ENCODE results near the gene FGD2. TPM values are rescaled to one million over a fixed set of nuclear protein-coding genes. Genes with fewer than 3 reads are reported as not detected.

Gene FGD2
- total RNA-seq, 2 donors from 2014 or later: 5.3 to 8.3 TPM

DNA sequence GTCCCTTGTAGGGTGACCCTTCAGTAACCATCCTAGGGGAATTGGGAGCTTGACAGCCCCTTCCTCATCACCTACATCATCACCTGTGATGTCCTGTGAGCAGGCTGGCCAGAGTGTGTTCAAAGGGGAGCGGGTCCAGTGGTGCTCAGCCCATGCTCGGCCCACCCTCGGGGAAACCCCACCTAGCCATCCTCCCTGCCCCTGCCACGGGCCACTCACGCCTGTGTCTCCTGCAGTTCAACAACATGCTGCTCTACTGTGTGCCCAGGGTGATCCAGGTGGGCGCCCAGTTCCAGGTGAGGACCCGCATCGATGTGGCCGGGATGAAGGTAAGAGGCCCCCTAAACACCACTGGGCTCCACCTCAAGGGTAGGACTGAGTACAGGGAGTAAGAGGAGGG lies 10.1 kb downstream of the FGD2 start:
- Mint-ChIP-seq H3K9me3 (no peaks in the 10 kb centered on the region), H3K36me3 (ENCODE audit: low read depth) (no peaks in the 10 kb centered on the region), H3K4me1 (peaks cover 16% of the 10 kb centered on the region), H3K4me3 (no peak overlapping the region), H3K27ac (peak overlapping the region; percentile 12), H3K27me3 (no peaks in the 10 kb centered on the region)
- no peak for ATAC-seq (replicated peaks)

GRCh38 chr6:37016995-37017394 lies 11.5 kb downstream of the FGD2 start:
- Mint-ChIP-seq H3K36me3 (ENCODE audit: low read depth) (no peaks in the 10 kb centered on the region), H3K9me3 (no peaks in the 10 kb centered on the region), H3K4me3 (no peak overlapping the region), H3K4me1 (peaks cover 26% of the 10 kb centered on the region), H3K27ac (no peak overlapping the region), H3K27me3 (no peaks in the 10 kb centered on the region)
- no peak for ATAC-seq (replicated peaks)

DNA sequence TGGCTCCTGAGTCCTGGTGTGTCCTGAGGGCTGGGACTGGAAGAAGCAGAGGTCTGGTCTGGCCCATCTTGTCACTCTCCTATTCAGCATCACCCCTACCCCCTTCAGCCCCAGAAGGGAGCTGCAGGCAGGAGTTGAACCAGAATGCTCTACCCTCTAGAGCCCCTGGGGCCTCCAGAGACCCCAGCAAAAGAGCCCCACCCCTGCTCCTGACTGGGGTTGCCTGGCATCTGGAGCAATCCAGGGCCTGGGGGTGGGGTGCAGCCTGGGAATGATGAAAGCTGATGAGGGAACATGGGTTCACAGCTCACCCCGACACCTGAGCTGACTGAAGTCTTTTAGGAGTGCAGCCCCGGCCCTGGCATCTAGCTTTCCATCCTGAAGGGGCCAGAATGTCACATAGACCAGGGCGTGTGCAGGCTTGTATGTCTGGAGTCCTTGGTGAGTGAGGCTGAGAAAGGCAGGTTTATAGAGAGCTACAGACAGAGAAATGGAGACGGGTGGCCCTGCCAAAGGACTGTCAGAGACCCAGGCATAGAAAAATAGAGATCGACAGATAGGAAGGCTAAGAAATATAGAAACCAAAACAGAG lies 12.2 kb downstream of the FGD2 start:
- no peaks in the 10 kb centered on the region for H3K36me3 Mint-ChIP-seq (ENCODE audit: low read depth)
- H3K9me3 Mint-ChIP-seq: no peaks in the 10 kb centered on the region
- no peaks in the 10 kb centered on the region for H3K27me3 Mint-ChIP-seq
- ATAC-seq (replicated peaks): no peak
- H3K4me3 Mint-ChIP-seq: peak overlapping the region; percentile 44
- peaks cover 31% of the 10 kb centered on the region for H3K4me1 Mint-ChIP-seq
- peak overlapping the region; percentile 70 for H3K27ac Mint-ChIP-seq

DNA sequence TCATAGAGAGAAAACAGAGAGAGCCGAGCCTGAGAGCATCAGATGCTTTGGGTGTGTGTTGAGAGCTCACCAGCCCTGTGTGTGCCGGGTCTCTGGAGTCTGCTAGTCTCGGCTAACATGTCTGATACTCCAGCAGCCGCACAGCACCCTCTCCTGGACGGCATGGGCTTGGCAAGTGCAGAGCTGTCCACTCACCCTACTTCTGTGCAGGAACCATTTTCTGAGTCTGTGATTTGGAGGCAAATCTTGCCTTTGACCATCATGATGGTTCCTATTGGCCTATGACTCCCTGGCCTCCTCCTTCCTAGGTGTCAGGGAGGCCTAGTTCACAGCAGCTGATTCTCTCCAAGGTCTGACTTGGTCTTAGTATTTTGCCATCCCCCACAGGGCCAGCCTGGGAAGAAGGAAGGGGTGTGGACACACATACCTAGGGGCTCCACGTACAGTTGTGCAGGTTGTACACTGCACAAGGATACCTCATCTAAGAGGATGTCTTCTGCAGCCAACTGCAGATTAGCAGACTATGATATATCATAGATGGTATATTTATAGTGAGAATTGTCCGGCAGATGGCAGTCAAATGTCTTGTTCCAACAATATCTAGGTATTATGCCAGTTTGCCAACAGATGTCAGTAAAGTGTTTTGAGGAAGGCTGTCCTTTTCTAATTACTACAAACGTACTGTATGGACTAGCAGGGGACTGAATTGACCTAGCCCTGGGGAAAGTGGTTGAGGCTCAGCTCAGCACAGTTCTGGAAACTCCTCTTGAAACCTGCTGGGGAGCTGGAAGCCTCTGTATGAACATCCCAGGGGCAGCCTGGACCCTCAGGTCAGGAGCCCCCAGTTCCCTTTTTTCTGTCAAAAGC lies 13.0 kb downstream of the FGD2 start:
- ATAC-seq (replicated peaks): peak; percentile 95
- Mint-ChIP-seq H3K4me3 (peak overlapping the region; percentile 44), H3K27me3 (no peaks in the 10 kb centered on the region), H3K36me3 (ENCODE audit: low read depth) (no peaks in the 10 kb centered on the region), H3K27ac (peak overlapping the region; percentile 70), H3K4me1 (peaks cover 38% of the 10 kb centered on the region), H3K9me3 (no peaks in the 10 kb centered on the region)

- no peak for ATAC-seq (replicated peaks)
- H3K27me3 Mint-ChIP-seq: no peaks in the 10 kb centered on the region
- no peaks in the 10 kb centered on the region for H3K9me3 Mint-ChIP-seq
- H3K36me3 Mint-ChIP-seq (ENCODE audit: low read depth): no peaks in the 10 kb centered on the region
- peaks cover 44% of the 10 kb centered on the region for H3K4me1 Mint-ChIP-seq
- no peak overlapping the region for H3K4me3 Mint-ChIP-seq
- peak overlapping the region; percentile 70 for H3K27ac Mint-ChIP-seq
These were observed 13.6 kb downstream of the FGD2 start for GRCh38 chr6:37019065-37019450.

- Mint-ChIP-seq H3K4me3 (no peak overlapping the region), H3K9me3 (no peaks in the 10 kb centered on the region), H3K27me3 (no peaks in the 10 kb centered on the region), H3K36me3 (ENCODE audit: low read depth) (no peaks in the 10 kb centered on the region), H3K4me1 (peaks cover 50% of the 10 kb centered on the region), H3K27ac (no peak overlapping the region)
- no peak for ATAC-seq (replicated peaks)
These were observed 14.9 kb downstream of the FGD2 start for GRCh38 chr6:37020381-37020780.

DNA sequence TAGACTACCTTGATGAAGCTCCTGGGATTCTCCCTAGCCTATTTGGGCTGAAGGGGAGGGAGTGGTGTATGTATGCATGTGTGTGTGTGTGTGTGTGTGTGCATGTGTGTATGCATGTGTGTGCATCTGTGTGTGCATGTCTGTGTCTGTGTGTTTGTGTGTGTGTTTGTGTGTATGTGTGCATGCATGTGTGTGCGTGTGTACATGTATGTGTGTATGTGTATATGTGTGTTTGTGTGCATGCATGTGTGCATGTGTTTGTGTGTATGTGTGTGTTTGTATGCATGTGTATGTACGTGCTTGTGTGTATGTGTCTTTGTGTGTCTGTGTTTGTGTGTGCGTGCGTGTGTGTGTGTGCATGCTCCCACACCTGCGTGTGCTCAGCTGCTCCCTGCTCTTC lies 15.4 kb downstream of the FGD2 start:
- H3K36me3 Mint-ChIP-seq (ENCODE audit: low read depth): no peaks in the 10 kb centered on the region
- H3K9me3 Mint-ChIP-seq: no peaks in the 10 kb centered on the region
- H3K27me3 Mint-ChIP-seq: no peaks in the 10 kb centered on the region
- no peak overlapping the region for H3K4me3 Mint-ChIP-seq
- H3K4me1 Mint-ChIP-seq: peaks cover 52% of the 10 kb centered on the region
- ATAC-seq (replicated peaks): no peak
- H3K27ac Mint-ChIP-seq: no peak overlapping the region

DNA sequence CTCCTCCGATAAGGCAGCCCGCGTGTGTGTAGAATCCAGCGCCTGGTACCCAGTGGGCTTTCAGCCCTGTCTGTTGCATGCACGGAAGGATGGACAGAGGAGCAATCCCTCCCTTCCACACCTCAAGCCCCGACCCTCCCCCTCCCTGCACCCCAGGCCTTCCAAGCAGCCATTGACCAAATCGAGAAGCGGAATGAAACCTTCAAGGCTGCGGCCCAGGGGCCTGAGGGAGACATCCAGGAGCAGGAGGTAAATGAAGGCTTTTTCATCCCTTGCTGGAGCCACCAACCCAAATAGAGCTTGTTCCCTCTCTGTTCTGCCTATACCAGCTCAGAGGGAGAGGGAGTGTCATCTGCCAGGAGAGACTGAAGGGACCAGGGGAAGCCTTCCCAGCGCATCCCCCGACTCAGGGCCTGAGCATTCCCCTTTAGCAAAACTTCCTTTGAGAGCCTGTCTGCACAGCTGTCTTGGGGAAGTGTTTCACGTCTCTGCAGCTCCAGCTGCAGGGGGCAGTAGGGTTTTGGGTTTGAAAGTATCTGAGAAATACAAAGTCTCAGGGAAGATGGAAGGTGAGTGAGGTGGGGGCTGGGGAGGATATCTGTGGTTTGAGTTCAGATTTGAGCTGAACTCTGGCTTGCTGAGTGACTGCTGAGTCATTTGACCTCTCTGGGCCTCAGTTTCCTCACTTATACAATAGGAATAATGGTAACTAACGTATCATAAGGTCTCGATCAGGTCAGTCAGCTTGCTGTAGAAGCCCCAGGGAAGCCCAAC lies 16.1 kb downstream of the FGD2 start:
- ATAC-seq (replicated peaks): peak; percentile 49
- peak overlapping the region; percentile 96 for H3K27ac Mint-ChIP-seq
- H3K4me1 Mint-ChIP-seq: peaks cover 56% of the 10 kb centered on the region
- H3K36me3 Mint-ChIP-seq (ENCODE audit: low read depth): no peaks in the 10 kb centered on the region
- no peaks in the 10 kb centered on the region for H3K27me3 Mint-ChIP-seq
- peak overlapping the region; percentile 78 for H3K4me3 Mint-ChIP-seq
- H3K9me3 Mint-ChIP-seq: no peaks in the 10 kb centered on the region

DNA sequence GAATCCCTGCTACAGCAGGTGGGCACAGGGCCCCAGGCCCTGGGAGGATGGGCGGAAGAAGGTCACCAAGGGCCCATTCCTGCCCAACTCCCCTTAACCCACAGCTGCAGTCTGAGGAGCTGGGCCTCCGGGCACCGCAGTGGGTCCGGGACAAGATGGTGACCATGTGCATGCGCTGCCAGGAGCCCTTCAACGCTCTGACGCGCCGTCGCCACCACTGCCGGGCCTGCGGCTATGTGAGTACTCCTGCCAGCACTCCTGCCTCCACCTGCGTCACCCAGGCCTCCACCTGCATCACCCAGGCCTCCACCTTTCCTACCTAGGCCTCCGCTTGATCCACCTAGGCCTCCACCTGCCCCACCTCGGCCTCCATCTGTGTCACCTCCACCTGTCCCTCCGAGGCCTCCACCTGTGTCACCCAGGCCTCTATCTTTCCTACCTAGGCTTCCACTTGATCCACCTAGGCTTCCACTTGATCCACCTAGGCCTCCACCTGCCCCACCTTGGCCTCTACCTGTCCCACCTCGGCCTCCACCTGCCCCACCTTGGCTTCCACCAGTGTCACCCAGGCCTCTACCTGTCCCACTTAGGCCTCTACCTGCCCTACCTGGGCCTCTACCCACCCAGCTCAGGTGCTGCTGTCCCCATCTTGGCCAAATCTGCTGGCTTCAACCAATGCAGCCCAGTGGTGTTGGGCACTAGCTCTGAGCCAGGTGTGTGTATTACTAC lies 16.8 kb downstream of the FGD2 start:
- H3K4me3 Mint-ChIP-seq: peak overlapping the region; percentile 78
- peaks cover 56% of the 10 kb centered on the region for H3K4me1 Mint-ChIP-seq
- no peaks in the 10 kb centered on the region for H3K27me3 Mint-ChIP-seq
- no peaks in the 10 kb centered on the region for H3K9me3 Mint-ChIP-seq
- ATAC-seq (replicated peaks): no peak
- H3K27ac Mint-ChIP-seq: peak overlapping the region; percentile 96
- H3K36me3 Mint-ChIP-seq (ENCODE audit: low read depth): no peaks in the 10 kb centered on the region

DNA sequence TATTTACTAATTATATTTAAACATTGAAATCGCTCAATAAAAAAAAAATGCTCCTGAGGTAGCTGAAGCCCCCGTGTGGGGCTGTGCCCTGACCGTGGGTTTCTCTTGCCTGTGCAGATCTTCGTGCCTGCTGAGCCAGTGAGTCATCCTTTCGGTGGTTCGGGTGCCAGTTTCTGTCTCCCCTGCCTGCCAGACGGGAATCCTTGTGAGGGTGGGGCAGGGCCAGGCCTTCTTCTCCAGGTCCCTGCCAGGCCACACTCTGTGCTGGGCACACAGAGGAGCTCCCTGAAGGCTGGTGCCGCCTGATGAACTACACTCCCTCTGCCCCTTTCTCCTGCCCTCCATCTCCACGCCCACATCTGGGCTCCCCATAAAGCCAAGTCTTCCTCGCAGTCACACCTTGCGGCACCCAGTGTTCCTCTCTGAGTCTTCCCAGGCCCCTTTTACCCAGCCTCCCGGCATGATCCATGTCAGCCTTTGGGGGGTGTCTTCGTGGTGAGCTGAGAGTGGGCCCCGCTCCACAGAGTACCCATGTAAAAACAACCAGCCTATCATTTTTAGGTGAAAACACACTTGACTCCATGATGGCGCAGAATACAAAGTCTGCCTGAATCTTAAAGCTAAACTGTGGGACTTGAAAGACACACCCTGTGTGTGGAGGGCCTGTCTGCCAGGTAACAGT lies 19.3 kb downstream of the FGD2 start:
- H3K36me3 Mint-ChIP-seq (ENCODE audit: low read depth): no peaks in the 10 kb centered on the region
- no peaks in the 10 kb centered on the region for H3K27me3 Mint-ChIP-seq
- peaks cover 47% of the 10 kb centered on the region for H3K4me1 Mint-ChIP-seq
- no peaks in the 10 kb centered on the region for H3K9me3 Mint-ChIP-seq
- ATAC-seq (replicated peaks): peak; percentile 76
- peak overlapping the region; percentile 96 for H3K27ac Mint-ChIP-seq
- peak overlapping the region; percentile 78 for H3K4me3 Mint-ChIP-seq

- peaks cover 6% of the 10 kb centered on the region for H3K36me3 Mint-ChIP-seq (ENCODE audit: low read depth)
- H3K9me3 Mint-ChIP-seq: peaks cover 3% of the 10 kb centered on the region
- ATAC-seq (replicated peaks): no peak
- no peaks in the 10 kb centered on the region for H3K27me3 Mint-ChIP-seq
- peak overlapping the region; percentile 25 for H3K4me3 Mint-ChIP-seq
- H3K27ac Mint-ChIP-seq: peak overlapping the region; percentile 96
- peaks cover 53% of the 10 kb centered on the region for H3K4me1 Mint-ChIP-seq
These were observed 20.4 kb downstream of the FGD2 start for GRCh38 chr6:37025621-37026466.

- Mint-ChIP-seq H3K4me3 (no peak overlapping the region), H3K27me3 (no peaks in the 10 kb centered on the region), H3K36me3 (ENCODE audit: low read depth) (peaks cover 9% of the 10 kb centered on the region), H3K4me1 (peaks cover 47% of the 10 kb centered on the region), H3K9me3 (peaks cover 3% of the 10 kb centered on the region), H3K27ac (peak overlapping the region; percentile 96)
- no peak for ATAC-seq (replicated peaks)
These were observed 21.7 kb downstream of the FGD2 start for GRCh38 chr6:37027036-37027720.

Data from activated T-helper 17 cell treated with anti-CD3 and anti-CD28 coated beads, Interleukin-2, amount 50 U/mL, for 72 hours (primary cell).